Panc1 (cell line): ENCODE measurements around the gene PCDH1.

Experiments used
- CTCF ChIP-seq: fragments of 450-650 bp; IDR thresholded peaks from 2 replicates; pipeline ENCODE4 v1.5.1; 2017; ENCODE audit warnings: mild to moderate bottlenecking
- REST ChIP-seq, 2 experiments: IDR thresholded peaks; 2 replicates each; pipeline ENCODE4 v1.6.1; 2011 to 2012; ENCODE audit warnings: low read depth in 2 of 2, control low read depth in 1 of 2, low read length in 1 of 2, mild to moderate bottlenecking in 1 of 2, moderate library complexity in 1 of 2; ENCODE audit not compliant: insufficient read depth in 1 of 2
- SIN3A ChIP-seq: IDR thresholded peaks from 2 replicates; pipeline ENCODE4 v1.6.1; 2012; ENCODE audit warnings: low read depth, mild to moderate bottlenecking, low read length, moderate library complexity, borderline replicate concordance; ENCODE audit not compliant: insufficient read depth

- TF ChIP-seq CTCF (no peak), SIN3A (no peak), REST (IDR thresholded peaks at IDR 0.05; ENCODE audit: insufficient read depth in 1 of 2, low read depth in 2 of 2, low read length in 1 of 2) (no peak)
Measured at GRCh38 chr5:141839015-141839513, 39.1 kb downstream of the PCDH1 start.
